Measurements from ENCODE around the gene RAB25.

The RAB25 gene

DNA sequence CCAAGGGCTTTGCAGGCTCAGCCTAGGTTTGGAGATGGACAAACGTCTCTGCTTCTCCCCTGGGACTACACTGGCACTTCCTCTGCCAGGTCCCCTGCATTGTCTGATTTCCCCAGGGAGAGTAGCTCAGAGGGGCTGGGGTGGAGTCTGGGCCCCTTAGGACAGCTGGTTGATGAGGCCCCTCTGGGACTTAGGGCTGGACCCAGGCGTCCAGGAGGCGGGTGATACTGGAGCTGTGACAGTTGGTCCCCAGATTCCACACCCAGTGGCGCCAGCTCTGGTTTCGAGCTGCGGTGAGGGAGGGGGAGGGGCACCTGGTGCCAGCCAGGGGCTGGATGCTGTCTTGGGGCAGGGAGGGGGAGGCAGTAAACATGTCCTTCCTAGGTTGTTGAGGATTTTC lies 28.7 kb downstream of the RAB25 start:
- peak; percentile 89 for DNase-seq
- Histone ChIP-seq H3K36me3 (peaks cover 67% of the 10 kb centered on the region), H3K27me3 (ENCODE audit: insufficient read depth, low read depth, severe bottlenecking) (no peaks in the 10 kb centered on the region), H3K9me3 (ENCODE audit: severe bottlenecking) (no peaks in the 10 kb centered on the region), H3K4me3 (ENCODE audit: low read depth, low read length) (no peak overlapping the region), H3K27ac (peak overlapping the region; percentile 81)
- TF ChIP-seq, protein P1, sequence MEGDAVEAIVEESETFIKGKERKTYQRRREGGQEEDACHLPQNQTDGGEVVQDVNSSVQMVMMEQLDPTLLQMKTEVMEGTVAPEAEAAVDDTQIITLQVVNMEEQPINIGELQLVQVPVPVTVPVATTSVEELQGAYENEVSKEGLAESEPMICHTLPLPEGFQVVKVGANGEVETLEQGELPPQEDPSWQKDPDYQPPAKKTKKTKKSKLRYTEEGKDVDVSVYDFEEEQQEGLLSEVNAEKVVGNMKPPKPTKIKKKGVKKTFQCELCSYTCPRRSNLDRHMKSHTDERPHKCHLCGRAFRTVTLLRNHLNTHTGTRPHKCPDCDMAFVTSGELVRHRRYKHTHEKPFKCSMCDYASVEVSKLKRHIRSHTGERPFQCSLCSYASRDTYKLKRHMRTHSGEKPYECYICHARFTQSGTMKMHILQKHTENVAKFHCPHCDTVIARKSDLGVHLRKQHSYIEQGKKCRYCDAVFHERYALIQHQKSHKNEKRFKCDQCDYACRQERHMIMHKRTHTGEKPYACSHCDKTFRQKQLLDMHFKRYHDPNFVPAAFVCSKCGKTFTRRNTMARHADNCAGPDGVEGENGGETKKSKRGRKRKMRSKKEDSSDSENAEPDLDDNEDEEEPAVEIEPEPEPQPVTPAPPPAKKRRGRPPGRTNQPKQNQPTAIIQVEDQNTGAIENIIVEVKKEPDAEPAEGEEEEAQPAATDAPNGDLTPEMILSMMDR (IDR thresholded peaks at IDR 0.05; ENCODE audit: low read depth, low read length), result no peak

DNA sequence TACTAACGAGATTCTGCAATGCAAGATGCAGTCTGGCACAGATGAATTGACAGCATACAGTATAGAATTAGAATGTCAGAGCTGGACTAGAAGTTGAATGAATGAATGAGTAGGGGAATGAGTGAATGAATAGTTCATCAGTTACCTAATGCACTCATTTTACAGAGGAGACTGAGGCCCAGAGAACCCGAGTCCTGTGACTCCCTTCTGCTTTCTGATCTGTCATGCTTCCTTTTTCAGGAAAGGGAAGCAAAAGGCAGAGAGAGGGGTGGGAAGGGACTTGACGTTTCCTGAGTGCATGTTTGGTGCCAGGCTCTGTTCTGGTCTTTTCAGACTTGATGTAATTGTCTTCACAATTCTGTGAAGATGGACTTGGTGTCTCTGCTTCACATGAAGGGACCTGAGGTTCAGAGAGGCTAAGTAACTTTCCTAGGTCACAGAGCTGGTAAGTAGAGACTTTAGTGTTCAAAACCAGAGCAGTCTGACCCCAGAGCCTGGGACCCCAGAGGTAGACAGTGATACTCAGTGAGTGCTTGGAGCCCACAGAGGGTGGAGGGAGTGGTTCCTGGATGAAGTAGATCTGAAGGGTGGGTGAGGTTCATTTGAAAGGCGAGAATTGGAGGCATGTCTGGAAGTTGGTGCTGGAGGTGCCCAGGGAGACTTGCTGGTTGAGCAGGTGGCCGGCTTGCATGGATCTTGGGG lies 29.3 kb downstream of the RAB25 start:
- H3K27ac ChIP-seq, result peak overlapping the region; percentile 81
- H3K9me3 ChIP-seq (ENCODE audit: severe bottlenecking), result no peaks in the 10 kb centered on the region
- no peak for DNase-seq
- H3K4me3 ChIP-seq (ENCODE audit: low read depth, low read length), result no peak overlapping the region
- peaks cover 64% of the 10 kb centered on the region for H3K36me3 ChIP-seq
- TF ChIP-seq, protein P1 (IDR thresholded peaks at IDR 0.05; ENCODE audit: low read depth, low read length), result no peak
- H3K27me3 ChIP-seq (ENCODE audit: insufficient read depth, low read depth, severe bottlenecking), result no peaks in the 10 kb centered on the region

DNA sequence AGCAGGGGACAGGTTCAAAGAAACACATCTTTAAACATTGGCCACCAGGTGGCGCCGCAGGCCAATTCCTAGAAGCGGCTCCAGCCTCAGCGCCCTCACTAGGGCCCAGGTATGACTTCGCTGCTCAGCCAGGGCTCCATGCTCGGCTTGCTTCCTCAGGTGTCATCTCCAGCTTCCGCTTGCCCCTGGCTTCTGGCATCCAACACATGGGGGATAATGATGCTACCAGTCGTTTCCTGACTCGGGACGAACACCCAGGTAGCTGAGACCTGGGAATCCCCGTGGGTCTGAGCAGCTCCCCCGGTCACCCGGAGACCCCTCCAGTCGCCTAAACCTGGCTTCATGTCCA lies 29.9 kb downstream of the RAB25 start:
- peaks cover 63% of the 10 kb centered on the region for H3K36me3 ChIP-seq
- H3K27ac ChIP-seq, result peak overlapping the region; percentile 81
- H3K27me3 ChIP-seq (ENCODE audit: insufficient read depth, low read depth, severe bottlenecking), result no peaks in the 10 kb centered on the region
- H3K9me3 ChIP-seq (ENCODE audit: severe bottlenecking), result no peaks in the 10 kb centered on the region
- TF ChIP-seq, protein P1 (IDR thresholded peaks at IDR 0.05; ENCODE audit: low read depth, low read length), result peak; percentile 98
- DNase-seq, result peak; percentile 96
- H3K4me3 ChIP-seq (ENCODE audit: low read depth, low read length), result no peak overlapping the region

DNA sequence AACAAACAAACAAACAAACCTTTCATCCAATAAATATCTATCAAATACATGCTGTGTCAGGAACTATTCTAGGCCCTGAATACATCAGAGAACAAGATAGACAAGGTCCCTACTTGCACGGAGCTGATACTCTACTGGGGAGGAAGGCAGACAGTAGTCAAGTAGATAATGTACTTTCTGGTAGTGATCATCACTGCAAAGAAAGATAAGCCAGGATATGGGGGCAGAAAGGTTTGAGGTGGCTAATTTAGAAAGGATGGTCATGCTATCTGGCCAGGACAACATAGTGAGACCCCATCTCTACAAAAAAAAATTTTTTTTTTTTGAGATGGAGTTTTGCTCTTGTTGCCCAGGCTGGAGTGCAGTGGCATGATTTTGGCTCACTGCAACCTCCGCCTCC lies 30.6 kb downstream of the RAB25 start:
- H3K27ac ChIP-seq, result no peak overlapping the region
- H3K4me3 ChIP-seq (ENCODE audit: low read depth, low read length), result no peak overlapping the region
- no peaks in the 10 kb centered on the region for H3K27me3 ChIP-seq (ENCODE audit: insufficient read depth, low read depth, severe bottlenecking)
- H3K36me3 ChIP-seq, result peaks cover 62% of the 10 kb centered on the region
- DNase-seq, result no peak
- no peaks in the 10 kb centered on the region for H3K9me3 ChIP-seq (ENCODE audit: severe bottlenecking)
- TF ChIP-seq, protein P1 (IDR thresholded peaks at IDR 0.05; ENCODE audit: low read depth, low read length), result no peak

DNA sequence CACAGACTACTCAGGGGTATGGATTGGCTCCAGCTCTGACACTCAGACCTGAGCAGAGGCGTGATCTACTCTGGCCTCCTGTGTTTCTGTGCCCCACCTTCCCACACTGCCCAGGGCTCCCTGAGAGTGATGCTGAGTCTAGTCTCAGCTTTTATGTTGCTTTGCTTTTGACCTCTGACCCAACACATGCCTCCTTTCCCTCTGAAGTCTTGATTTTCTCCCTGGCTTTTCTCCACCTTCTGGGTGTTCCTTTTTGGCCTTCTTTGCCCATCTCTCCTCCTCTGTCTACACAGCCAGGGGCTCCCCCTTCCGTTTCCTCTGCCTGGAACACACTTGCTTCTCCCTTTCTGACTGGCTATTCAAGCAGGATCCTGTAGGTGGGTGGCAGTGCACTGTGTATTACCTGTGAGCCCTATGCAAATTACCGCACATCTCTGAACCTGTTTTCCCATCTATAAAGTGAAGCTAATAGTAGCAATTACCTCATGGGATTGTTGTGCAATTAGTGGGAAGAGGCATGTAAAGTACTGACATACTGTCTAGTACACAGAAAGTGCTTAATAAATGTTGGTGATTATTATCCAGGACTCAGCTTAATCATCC lies 35.0 kb downstream of the RAB25 start:
- no peak overlapping the region for H3K27ac ChIP-seq
- H3K27me3 ChIP-seq (ENCODE audit: insufficient read depth, low read depth, severe bottlenecking), result no peaks in the 10 kb centered on the region
- no peak for DNase-seq
- H3K9me3 ChIP-seq (ENCODE audit: severe bottlenecking), result no peaks in the 10 kb centered on the region
- no peak overlapping the region for H3K4me3 ChIP-seq (ENCODE audit: low read depth, low read length)
- H3K36me3 ChIP-seq, result peaks cover 44% of the 10 kb centered on the region
- TF ChIP-seq, protein P1 (IDR thresholded peaks at IDR 0.05; ENCODE audit: low read depth, low read length), result no peak
